H1 (cell line): ENCODE results near the gene RUFY3. TPM values are rescaled to one million over a fixed set of nuclear protein-coding genes. Genes with fewer than 3 reads are reported as not detected.

Experiments used
- CTCF ChIA-PET: fragments of 300-600 bp; sonication (Branson Sonifier 250); formaldehyde crosslinking; loops from one replicate; lab custom pipeline; 2021; ENCODE audit not compliant: partially characterized antibody; lab: Charles Lee
- POLR2A ChIA-PET: fragments of 300-600 bp; sonication (Branson Sonifier 250); formaldehyde crosslinking; loops from one replicate; lab custom pipeline; 2021; ENCODE audit warnings: inconsistent platforms; ENCODE audit not compliant: partially characterized antibody; lab: Charles Lee
- DNase-seq, 2 experiments: peaks; one replicate each; pipeline versions ENCODE4 v3.0.0 to v3.0.0-alpha.2; 2010 to 2022; ENCODE audit warnings: low spot score in 2 of 2, low read depth in 1 of 2, mixed read lengths in 1 of 2
- FAIRE-seq: peaks from 2 replicates; lab custom pipeline; 2011; peaks lifted over from hg19 to GRCh38; lab: Jason Lieb, UNC
- H2AFZ ChIP-seq: 2 replicates; pipeline ENCODE4 v1.8.1; 2012; ENCODE audit warnings: low read length, inconsistent platforms
- H2AK5ac ChIP-seq: 2 replicates; pipeline ENCODE4 v1.6.1; 2013; ENCODE audit warnings: low read depth, low read length
- H2BK120ac ChIP-seq: replicated peaks from 2 replicates; pipeline ENCODE3; 2013; ENCODE audit warnings: low read depth, low read length, inconsistent platforms
- H2BK12ac ChIP-seq: 2 replicates; pipeline ENCODE4 v1.6.1; 2013; ENCODE audit warnings: low read depth, low read length
- H2BK15ac ChIP-seq: 2 replicates; pipeline ENCODE4 v1.6.1; 2013; ENCODE audit warnings: low read length
- H2BK20ac ChIP-seq: 2 replicates; pipeline ENCODE4 v1.6.1; 2013; ENCODE audit warnings: low read length
- H2BK5ac ChIP-seq: 2 replicates; pipeline ENCODE4 v1.6.1; 2013; ENCODE audit warnings: low read depth, low read length
- H3K14ac ChIP-seq: 2 replicates; pipeline ENCODE4 v1.6.1; 2013; ENCODE audit warnings: inconsistent platforms; ENCODE audit not compliant: insufficient read length
- H3K18ac ChIP-seq: 2 replicates; pipeline ENCODE4 v1.6.1; 2013; ENCODE audit warnings: low read length; ENCODE audit errors: extremely low read depth
- H3K23ac ChIP-seq: 2 replicates; pipeline ENCODE4 v1.6.1; 2013; ENCODE audit warnings: inconsistent platforms; ENCODE audit not compliant: insufficient read length
- H3K23me2 ChIP-seq: 2 replicates; pipeline ENCODE4 v1.6.1; 2013; ENCODE audit warnings: low read depth, low read length
- H3K27ac ChIP-seq: 2 replicates; pipeline ENCODE4 v1.6.1; 2011; ENCODE audit warnings: low read depth, low read length, inconsistent platforms
- H3K27me3 ChIP-seq, 4 experiments: replicated peaks in 1 of 4; 1 replicate in 1 of 4; 2 replicates in 3 of 4; pipeline versions ENCODE4 v1.6.1 to v1.8.1; 2011 to 2013; ENCODE audit warnings: low read length in 3 of 4, mild to moderate bottlenecking in 3 of 4, inconsistent platforms in 2 of 4, mixed read lengths in 2 of 4, moderate library complexity in 1 of 4; ENCODE audit not compliant: control insufficient read depth in 3 of 4, insufficient read depth in 3 of 4; ENCODE audit errors: extremely low read depth in 1 of 4
- H3K36me3 ChIP-seq, 4 experiments: 2 replicates each; pipeline versions ENCODE4 v1.6.1 to v1.8.1; 2011 to 2013; ENCODE audit warnings: mild to moderate bottlenecking in 4 of 4, low read length in 3 of 4, moderate library complexity in 2 of 4, control low read depth in 1 of 4, inconsistent platforms in 1 of 4; ENCODE audit not compliant: insufficient read depth in 4 of 4, control insufficient read depth in 2 of 4
- H3K4ac ChIP-seq: replicated peaks from 2 replicates; pipeline ENCODE3; 2013; ENCODE audit warnings: low read length, low read depth, mixed read lengths, inconsistent platforms; ENCODE audit not compliant: insufficient read length
- H3K4me1 ChIP-seq, 4 experiments: replicated peaks in 1 of 4; 1 replicate in 1 of 4; 2 replicates in 3 of 4; pipeline versions ENCODE4 v1.6.1 to v1.8.1; 2011 to 2013; ENCODE audit warnings: low read length in 3 of 4, inconsistent platforms in 2 of 4, mixed read lengths in 1 of 4; ENCODE audit not compliant: insufficient read depth in 4 of 4, control insufficient read depth in 3 of 4
- H3K4me2 ChIP-seq, 2 experiments: 2 replicates each; pipeline versions ENCODE4 v1.6.1 to v1.8.1; 2011 to 2013; ENCODE audit warnings: low read depth in 2 of 2, low read length in 2 of 2, control low read depth in 1 of 2, inconsistent platforms in 1 of 2, mild to moderate bottlenecking in 1 of 2; ENCODE audit not compliant: insufficient read depth in 1 of 2
- H3K4me3 ChIP-seq, 4 experiments: fragments of 200-600, 300-600 bp in 1 of 4; sonication (generic), shearing (Covaris generic), sonication (Bioruptor Twin) in 1 of 4; 2 replicates each; pipeline versions ENCODE4 v1.5.1 to v1.8.1; 2011 to 2016; ENCODE audit warnings: low read length in 4 of 4, low read depth in 3 of 4, control low read depth in 2 of 4, inconsistent platforms in 2 of 4, mild to moderate bottlenecking in 2 of 4, mixed read lengths in 1 of 4, moderate library complexity in 1 of 4; ENCODE audit not compliant: insufficient read depth in 2 of 4; ENCODE audit errors: extremely low read depth in 1 of 4
- H3K56ac ChIP-seq: replicated peaks from 2 replicates; pipeline ENCODE3; 2013; ENCODE audit warnings: low read depth, mild to moderate bottlenecking, mixed read lengths, low read length, inconsistent platforms; ENCODE audit not compliant: insufficient read length
- H3K79me1 ChIP-seq: 2 replicates; pipeline ENCODE4 v1.6.1; 2013; ENCODE audit warnings: low read depth, low read length, control low read depth
- H3K79me2 ChIP-seq, 2 experiments: 2 replicates each; pipeline versions ENCODE4 v1.6.1 to v1.8.1; 2012 to 2013; ENCODE audit warnings: low read length in 2 of 2, mild to moderate bottlenecking in 2 of 2, inconsistent platforms in 1 of 2; ENCODE audit not compliant: insufficient read depth in 2 of 2, control insufficient read depth in 1 of 2
- H3K9ac ChIP-seq, 4 experiments: replicated peaks in 1 of 4; 1 replicate in 1 of 4; 2 replicates in 3 of 4; pipeline versions ENCODE4 v1.6.1 to v1.8.1; 2011 to 2013; ENCODE audit warnings: low read depth in 3 of 4, low read length in 3 of 4, control low read depth in 2 of 4, mild to moderate bottlenecking in 2 of 4, moderate library complexity in 2 of 4, inconsistent platforms in 1 of 4; ENCODE audit errors: extremely low read depth in 1 of 4
- H3K9me3 ChIP-seq, 2 experiments: 2 replicates each; pipeline versions ENCODE4 v1.6.1 to v1.8.1; 2012 to 2013; ENCODE audit warnings: mild to moderate bottlenecking in 2 of 2, moderate library complexity in 2 of 2, control low read depth in 1 of 2, inconsistent platforms in 1 of 2, low read depth in 1 of 2, low read length in 1 of 2, mixed read lengths in 1 of 2; ENCODE audit not compliant: insufficient read depth in 2 of 2
- H4K20me1 ChIP-seq, 2 experiments: replicated peaks in 1 of 2; 2 replicates each; pipeline versions ENCODE3 to v1.8.1; 2011 to 2013; ENCODE audit warnings: inconsistent platforms in 2 of 2, low read length in 2 of 2, mild to moderate bottlenecking in 1 of 2; ENCODE audit not compliant: insufficient read depth in 2 of 2, control insufficient read depth in 1 of 2
- H4K5ac ChIP-seq: 2 replicates; pipeline ENCODE4 v1.6.1; 2013; ENCODE audit warnings: low read length, low read depth, mixed read lengths, inconsistent platforms; ENCODE audit not compliant: insufficient read length
- H4K8ac ChIP-seq: 2 replicates; pipeline ENCODE4 v1.8.0; 2013; ENCODE audit warnings: mild to moderate bottlenecking, moderate library complexity, low read length, inconsistent platforms; ENCODE audit not compliant: insufficient read depth; ENCODE audit errors: extremely low read depth
- H4K91ac ChIP-seq: replicated peaks from 2 replicates; pipeline ENCODE3; 2013; ENCODE audit warnings: low read length, mixed read lengths, inconsistent platforms; ENCODE audit not compliant: insufficient read length
- BACH1 ChIP-seq: IDR thresholded peaks from 2 replicates; pipeline ENCODE4 v1.6.1; 2012; ENCODE audit warnings: low read length, improper control_type of control experiment
- FOSL1 ChIP-seq: IDR thresholded peaks from 2 replicates; pipeline ENCODE4 v1.6.1; 2011; ENCODE audit warnings: mild to moderate bottlenecking, low read depth, low read length, moderate library complexity; ENCODE audit not compliant: insufficient read depth
- KDM4A ChIP-seq: IDR thresholded peaks from one replicate; pipeline ENCODE4 v1.7.1; 2012; ENCODE audit warnings: low read depth, mild to moderate bottlenecking, moderate library complexity, low read length, inconsistent platforms; ENCODE audit not compliant: severe bottlenecking
- NANOG ChIP-seq: IDR thresholded peaks from 2 replicates; pipeline ENCODE4 v1.6.1; 2011; ENCODE audit warnings: low read length, low read depth, mild to moderate bottlenecking, inconsistent platforms; ENCODE audit not compliant: insufficient read depth, poor library complexity, severe bottlenecking
- POLR2A ChIP-seq, 2 experiments: IDR thresholded peaks; 1 replicate in 1 of 2; 2 replicates in 1 of 2; pipeline ENCODE4 v1.6.1; 2011; ENCODE audit warnings: low read depth in 2 of 2, low read length in 2 of 2, mild to moderate bottlenecking in 2 of 2; ENCODE audit errors: control extremely low read depth in 1 of 2
- POLR2AphosphoS5 ChIP-seq: IDR thresholded peaks from 2 replicates; pipeline ENCODE4 v1.6.1; 2011; ENCODE audit warnings: low read depth, low read length
- SIN3A ChIP-seq, 2 experiments: IDR thresholded peaks in 1 of 2; conservative IDR thresholded peaks in 1 of 2; 2 replicates each; pipeline ENCODE4 v1.6.1; 2011 to 2012; ENCODE audit warnings: low read length in 2 of 2, improper control_type of control experiment in 1 of 2, low read depth in 1 of 2, mild to moderate bottlenecking in 1 of 2
- SP2 ChIP-seq: IDR thresholded peaks from 2 replicates; pipeline ENCODE4 v1.6.1; 2012; ENCODE audit warnings: mild to moderate bottlenecking, low read length, inconsistent platforms
- TAF1 ChIP-seq: IDR thresholded peaks from 2 replicates; pipeline ENCODE4 v1.6.1; 2011; ENCODE audit warnings: mild to moderate bottlenecking, low read depth, low read length
- USF2 ChIP-seq: IDR thresholded peaks from 2 replicates; pipeline ENCODE4 v1.6.1; 2011; ENCODE audit warnings: low read length, improper control_type of control experiment
- WGBS, 2 experiments: shearing (Covaris generic) in 1 of 2; methylation state at CpG; one replicate each; pipeline versions ENCODE4 v1.1.6 to v1.1.7; 2013 to 2015; ENCODE audit warnings: low lambda C conversion rate in 2 of 2, mixed read lengths in 2 of 2, inconsistent platforms in 1 of 2, low coverage in 1 of 2, missing lambda C conversion rate in 1 of 2; ENCODE audit not compliant: insufficient replicate concordance in 2 of 2, insufficient coverage in 1 of 2, insufficient read length in 1 of 2; ENCODE audit errors: extremely low coverage in 1 of 2, missing lambda C conversion rate in 1 of 2; 5-methylcytosine and 5-hydroxymethylcytosine counted together
- polyA plus RNA-seq, 7 experiments: library from polyadenylated mRNA; depleted of rRNA in 3 of 7; stranded (reverse) in 5 of 7; unstranded in 2 of 7; fragments of >200 nt in 5 of 7; fragments of 200-250 nt in 2 of 7; gene quantifications; 1 replicate in 5 of 7; 2 replicates in 1 of 7; 4 replicates in 1 of 7; pipeline versions ENCODE4 v1.2.1 to v1.2.3, GENCODE V29; 2011 to 2013; ENCODE audit warnings: missing spikeins in 2 of 7, mixed read lengths in 2 of 7
- total RNA-seq: library from RNA; stranded (reverse); fragmentation: NEBNext Ultra II Directional; extraction: Animal tissue kit (Norgen Biotek cat#: 25700); gene quantifications from 2 replicates; pipeline ENCODE4 v1.2.1, GENCODE V29; 2021
- TF ChIP-seq, protein P1 (sequence below): IDR thresholded peaks from 2 replicates; pipeline ENCODE4 v1.6.1; 2012; ENCODE audit warnings: inconsistent platforms

RUFY3 gene
- total and polyA plus RNA-seq, 2 of the 8 experiments (the other 6 are each of a cell fraction or from before 2014, with no cell fraction given), result 7.8 to 33.1 TPM

DNA sequence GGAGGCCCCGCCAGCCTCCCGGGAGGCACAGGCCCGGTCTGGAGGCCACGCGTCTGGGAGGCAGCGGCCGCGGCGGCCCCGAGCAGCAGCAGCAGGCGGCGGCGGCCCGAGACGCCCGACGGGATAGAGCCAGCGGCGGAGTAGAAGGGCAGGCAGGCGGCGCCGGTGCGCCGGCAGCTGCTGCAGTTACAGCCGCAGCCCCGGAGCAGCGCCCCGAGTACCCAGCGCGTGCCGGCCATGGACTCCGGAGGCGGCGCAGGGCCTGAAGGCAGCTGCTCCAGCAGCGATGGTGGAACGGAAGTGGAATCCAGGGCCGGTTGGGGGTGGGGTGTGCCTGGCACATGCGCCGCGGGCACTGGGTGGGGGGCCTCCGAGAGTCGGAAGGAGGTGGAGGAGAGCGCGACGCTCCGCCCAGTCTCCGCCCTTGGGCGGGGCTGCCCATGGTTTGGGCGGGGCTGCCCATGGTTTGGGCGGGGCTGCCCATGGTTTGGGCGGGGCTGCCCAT, 117.9 kb downstream of the RUFY3 start, which contains the start of gene GRSF1:
Gene GRSF1 (minus strand): TSS at position 302 of the 505 bp plus-strand sequence. CDS start 63 bp downstream, at position 239.
- DNase-seq (peak; percentile 87 to 92), FAIRE-seq (no peak)
- H3K9me3 ChIP-seq, result no peaks in the 10 kb centered on the region
- H2BK15ac ChIP-seq, result no peak within 1 kb of the TSS
- no peaks in the 10 kb centered on the region; the same call in 1 of the 2 replicates for H3K79me1 ChIP-seq
- peaks cover 26 to 44% of the 10 kb centered on the region in 2 experiments for H3K79me2 ChIP-seq
- H2BK12ac ChIP-seq, result 0 out of 2 replicates have a peak within 1 kb of the TSS, but pooled peaks have one; percentile 11
- H2BK5ac ChIP-seq, result peak within 1 kb of the TSS; percentile 84
- H2BK20ac ChIP-seq, result no peak within 1 kb of the TSS
- H4K20me1 ChIP-seq, result peaks cover 2 to 9% of the 10 kb centered on the region in 2 experiments
- H2AFZ ChIP-seq, result no peak within 1 kb of the TSS
- CTCF ChIA-PET, result no interaction called here
- no peak within 1 kb of the TSS for H3K14ac ChIP-seq
- no peaks in the 10 kb centered on the region for H3K23me2 ChIP-seq
- peak within 1 kb of the TSS; percentile 27 for H3K4ac ChIP-seq
- POLR2A ChIA-PET, result interaction anchor here (1.0 to 3.3 kb wide), 10 partner anchors 11 to 171 kb away, joined by 3 to 17 read pairs (median 7); partner anchors contain the start of genes DCK and MOB1B
- peak within 1 kb of the TSS; percentile 57 for H4K5ac ChIP-seq
- peak within 1 kb of the TSS; percentile 79 to 82 for H3K4me2 ChIP-seq
- no peak within 1 kb of the TSS for H3K23ac ChIP-seq
- H3K56ac ChIP-seq, result peak within 1 kb of the TSS; percentile 69
- H3K4me3 ChIP-seq, result peak within 1 kb of the TSS; percentile 90 to 97 (median 92)
- H4K91ac ChIP-seq, result peak within 1 kb of the TSS; percentile 59
- H3K36me3 ChIP-seq, result peaks cover 4 to 13% (median 6%) of the 10 kb centered on the region in 4 experiments; a peak in 3 of 8 replicates
- H4K8ac ChIP-seq, result peak within 1 kb of the TSS; percentile 96
- 1% methylated on average over 36 of the region's 51 CpGs; no CpG with 5 or more reads in 1 of the 2 experiments for WGBS, 2 experiments
- no peak within 1 kb of the TSS; the same call in 1 of the 2 replicates for H2AK5ac ChIP-seq
- H2BK120ac ChIP-seq, result no peak within 1 kb of the TSS
- H3K27me3 ChIP-seq, result no peaks in the 10 kb centered on the region
- H3K27ac ChIP-seq, result peak within 1 kb of the TSS; percentile 94
- peak within 1 kb of the TSS; percentile 80 to 98 (median 90) for H3K9ac ChIP-seq
- H3K4me1 ChIP-seq, result peaks cover 2 to 8% (median 5%) of the 10 kb centered on the region in 4 experiments; a peak in 5 of 7 replicates
- peak within 1 kb of the TSS; percentile 95 for H3K18ac ChIP-seq
- TF ChIP-seq TAF1 (peak; percentile 83), POLR2A (IDR thresholded peaks at IDR 0.05; ENCODE audit: control extremely low read depth in 1 of 2, low read depth in 2 of 2, low read length in 2 of 2) (peak; percentile 77 to 91; a peak in 2 of 3 replicates), SIN3A (conservative IDR thresholded peaks at IDR 0.05 in 1 of 2, IDR thresholded peaks at IDR 0.05 in 1 of 2; ENCODE audit: low read depth in 1 of 2, low read length in 2 of 2) (peak; percentile 17 to 65; a peak in 1 of 4 replicates), SP2 (no peak), POLR2AphosphoS5 (peak; percentile 84; the same call in 1 of the 2 replicates), BACH1 (no peak), NANOG (no peak), FOSL1 (0 out of 2 replicates have a peak, but pooled peaks have one; percentile 13), USF2 (no peak), KDM4A (peak; percentile 28)
- TF ChIP-seq, protein P1, sequence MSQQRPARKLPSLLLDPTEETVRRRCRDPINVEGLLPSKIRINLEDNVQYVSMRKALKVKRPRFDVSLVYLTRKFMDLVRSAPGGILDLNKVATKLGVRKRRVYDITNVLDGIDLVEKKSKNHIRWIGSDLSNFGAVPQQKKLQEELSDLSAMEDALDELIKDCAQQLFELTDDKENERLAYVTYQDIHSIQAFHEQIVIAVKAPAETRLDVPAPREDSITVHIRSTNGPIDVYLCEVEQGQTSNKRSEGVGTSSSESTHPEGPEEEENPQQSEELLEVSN, result peak; percentile 39; the same call in 1 of the 2 replicates
